DND-41 (cell line): ENCODE results near the gene FCER1G.

ENCODE experiments used
- ATAC-seq: fragments of 200-7000 bp; cut with Tn5 transposase; 3 replicates; pipeline ENCODE4 v1.9.1; 2021; ENCODE audit warnings: low read depth; ENCODE audit not compliant: insufficient read depth
- DNase-seq: peaks from one replicate; pipeline ENCODE4 v3.0.0-alpha.2; 2020
- H2AFZ ChIP-seq: 2 replicates; pipeline ENCODE4 v1.6.0; 2012; ENCODE audit warnings: low read depth, low read length
- H3K27ac ChIP-seq: 2 replicates; pipeline ENCODE4 v1.5.1; 2012; ENCODE audit warnings: low read length, inconsistent platforms
- H3K27me3 ChIP-seq: fragments of 200-600 bp; sonication (generic); 2 replicates; pipeline ENCODE4 v1.6.0; 2012; ENCODE audit warnings: low read length, mild to moderate bottlenecking, inconsistent platforms; ENCODE audit not compliant: insufficient read depth, poor library complexity
- H3K36me3 ChIP-seq: 2 replicates; pipeline ENCODE4 v1.5.1; 2012; ENCODE audit warnings: low read length, inconsistent platforms; ENCODE audit not compliant: insufficient read depth
- H3K4me1 ChIP-seq: 2 replicates; pipeline ENCODE4 v1.5.1; 2012; ENCODE audit warnings: mild to moderate bottlenecking, low read length; ENCODE audit not compliant: insufficient read depth
- H3K4me2 ChIP-seq: 2 replicates; pipeline ENCODE4 v1.6.0; 2012; ENCODE audit warnings: mild to moderate bottlenecking, moderate library complexity, low read length, inconsistent platforms; ENCODE audit not compliant: insufficient read depth
- H3K4me3 ChIP-seq, 2 experiments: fragments of 200-600 bp in 1 of 2; shearing (Covaris generic) in 1 of 2; 2 replicates each; pipeline ENCODE4 v1.5.1; 2012 to 2016; ENCODE audit warnings: inconsistent platforms in 2 of 2, low read length in 2 of 2, mild to moderate bottlenecking in 2 of 2, low read depth in 1 of 2, moderate library complexity in 1 of 2
- H3K79me2 ChIP-seq: 2 replicates; pipeline ENCODE4 v1.6.0; 2012; ENCODE audit warnings: low read length, inconsistent platforms; ENCODE audit not compliant: insufficient read depth
- H3K9ac ChIP-seq: 2 replicates; pipeline ENCODE4 v1.6.0; 2012; ENCODE audit warnings: low read depth, mild to moderate bottlenecking, inconsistent platforms, low read length, moderate library complexity
- H3K9me3 ChIP-seq: 2 replicates; pipeline ENCODE4 v1.5.1; 2012; ENCODE audit warnings: low read length, moderate library complexity, mild to moderate bottlenecking, inconsistent platforms; ENCODE audit not compliant: insufficient read depth, severe bottlenecking
- H4K20me1 ChIP-seq: 2 replicates; pipeline ENCODE4 v1.6.0; 2012; ENCODE audit warnings: low read length; ENCODE audit not compliant: insufficient read depth
- CTCF ChIP-seq: IDR thresholded peaks from 2 replicates; pipeline ENCODE4 v1.5.1; 2012; ENCODE audit warnings: borderline replicate concordance, low read length, moderate library complexity, mild to moderate bottlenecking; ENCODE audit not compliant: poor library complexity, severe bottlenecking; ENCODE audit errors: extremely low read depth
- EZH2 ChIP-seq: IDR thresholded peaks from 3 replicates; pipeline ENCODE4 v1.6.1; 2012; ENCODE audit warnings: borderline replicate concordance, low read depth, mild to moderate bottlenecking, moderate library complexity, low read length, inconsistent platforms; ENCODE audit not compliant: severe bottlenecking

The FCER1G gene

DNA sequence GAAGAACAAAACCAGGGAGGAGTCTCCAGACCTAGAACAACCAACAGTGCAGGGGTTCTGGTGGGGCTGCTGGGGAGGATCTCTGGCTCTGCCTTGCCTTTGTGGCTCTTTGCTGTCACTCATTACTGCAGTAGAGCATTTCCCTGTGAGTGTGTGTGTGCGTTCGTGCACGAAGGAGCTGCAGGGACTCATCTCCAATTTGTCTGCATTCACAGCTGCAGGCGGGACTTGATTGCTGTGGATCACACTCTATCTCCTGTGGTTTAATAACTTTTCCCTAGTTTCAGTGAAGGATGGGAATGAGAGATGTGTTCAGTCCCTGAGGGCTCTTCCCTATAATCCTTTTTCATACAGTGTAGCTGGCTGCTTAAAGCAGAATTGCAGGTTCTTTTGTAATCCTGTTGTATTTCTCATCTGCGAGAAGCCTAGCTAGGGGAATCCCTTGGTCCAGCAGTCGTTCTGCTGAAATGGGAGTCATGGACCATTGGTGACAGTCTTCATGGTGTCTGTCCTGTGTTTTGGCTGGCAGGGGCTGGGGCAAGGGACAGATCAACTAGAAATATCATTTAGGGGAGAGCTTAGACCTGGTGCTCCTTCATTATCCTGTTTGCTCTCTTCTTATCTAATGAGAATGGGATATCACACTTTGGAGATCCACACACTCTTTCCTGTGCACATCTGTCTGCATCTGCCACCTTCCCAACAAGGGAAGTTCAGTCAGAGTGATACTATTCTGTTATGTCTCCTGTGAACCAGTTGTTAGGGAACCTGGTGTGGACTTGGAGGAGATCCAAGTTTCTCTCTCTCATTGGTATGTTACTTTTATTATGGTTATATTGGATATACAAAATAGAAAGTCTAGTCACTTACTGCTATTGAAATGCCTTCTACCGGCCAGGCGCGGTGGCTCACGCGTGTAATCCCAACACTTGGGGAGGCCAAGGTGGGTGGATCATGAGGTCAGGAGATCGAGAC, 46.5 kb downstream of the FCER1G start:
- Histone ChIP-seq H2AFZ (no peak overlapping the region), H3K4me1 (no peaks in the 10 kb centered on the region), H3K4me2 (no peak overlapping the region), H3K27ac (no peak overlapping the region), H4K20me1 (no peaks in the 10 kb centered on the region), H3K27me3 (peaks cover 20% of the 10 kb centered on the region), H3K79me2 (no peaks in the 10 kb centered on the region), H3K9ac (no peak overlapping the region), H3K9me3 (peaks cover 8% of the 10 kb centered on the region), H3K36me3 (no peaks in the 10 kb centered on the region), H3K4me3 (no peak overlapping the region)
- DNase-seq (no peak), ATAC-seq (no peak)
- TF ChIP-seq EZH2, result no peak
- TF ChIP-seq CTCF, result no peak

GRCh38 chr1:161265305-161265704, 50.2 kb downstream of the FCER1G start:
- no peak for TF ChIP-seq EZH2
- TF ChIP-seq CTCF, result no peak
- DNase-seq, result no peak
- H3K4me3 ChIP-seq, result no peak overlapping the region
- no peak for ATAC-seq
- H4K20me1 ChIP-seq, result no peaks in the 10 kb centered on the region
- H3K27me3 ChIP-seq, result peaks cover 15% of the 10 kb centered on the region
- no peak overlapping the region for H3K27ac ChIP-seq
- no peak overlapping the region for H3K9ac ChIP-seq
- no peaks in the 10 kb centered on the region for H3K9me3 ChIP-seq
- H3K36me3 ChIP-seq, result no peaks in the 10 kb centered on the region
- no peak overlapping the region for H2AFZ ChIP-seq
- H3K4me1 ChIP-seq, result no peaks in the 10 kb centered on the region
- no peak overlapping the region for H3K4me2 ChIP-seq
- no peaks in the 10 kb centered on the region for H3K79me2 ChIP-seq

DNA sequence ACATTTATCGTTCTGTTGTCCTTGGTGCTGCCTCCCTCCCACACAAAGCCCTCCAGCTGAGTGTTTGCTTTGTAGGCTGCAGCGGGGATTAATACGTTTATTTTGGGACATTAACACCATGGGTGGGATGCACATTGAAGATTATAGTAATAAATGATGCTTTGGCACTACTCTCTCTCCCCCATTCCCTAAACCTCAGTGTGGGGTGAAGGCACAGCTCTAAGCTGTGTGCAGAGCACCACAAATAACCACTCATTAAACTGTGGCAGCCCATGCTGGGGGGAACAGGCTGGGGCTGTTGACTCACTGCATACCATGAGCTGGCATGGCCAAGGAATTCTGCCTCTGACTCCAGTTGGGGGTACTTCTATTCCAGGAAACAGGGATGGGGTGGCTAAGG, 51.1 kb downstream of the FCER1G start:
- no peaks in the 10 kb centered on the region for H3K9me3 ChIP-seq
- no peak overlapping the region for H3K4me3 ChIP-seq
- no peaks in the 10 kb centered on the region for H3K79me2 ChIP-seq
- H3K36me3 ChIP-seq, result no peaks in the 10 kb centered on the region
- no peak overlapping the region for H2AFZ ChIP-seq
- no peaks in the 10 kb centered on the region for H4K20me1 ChIP-seq
- no peaks in the 10 kb centered on the region for H3K4me1 ChIP-seq
- no peak for DNase-seq
- no peak for TF ChIP-seq CTCF
- no peak for TF ChIP-seq EZH2
- no peak for ATAC-seq
- H3K27ac ChIP-seq, result no peak overlapping the region
- no peak overlapping the region for H3K4me2 ChIP-seq
- no peak overlapping the region for H3K9ac ChIP-seq
- H3K27me3 ChIP-seq, result peaks cover 7% of the 10 kb centered on the region
